ENCODE results near the gene GSPT1.

DNA sequence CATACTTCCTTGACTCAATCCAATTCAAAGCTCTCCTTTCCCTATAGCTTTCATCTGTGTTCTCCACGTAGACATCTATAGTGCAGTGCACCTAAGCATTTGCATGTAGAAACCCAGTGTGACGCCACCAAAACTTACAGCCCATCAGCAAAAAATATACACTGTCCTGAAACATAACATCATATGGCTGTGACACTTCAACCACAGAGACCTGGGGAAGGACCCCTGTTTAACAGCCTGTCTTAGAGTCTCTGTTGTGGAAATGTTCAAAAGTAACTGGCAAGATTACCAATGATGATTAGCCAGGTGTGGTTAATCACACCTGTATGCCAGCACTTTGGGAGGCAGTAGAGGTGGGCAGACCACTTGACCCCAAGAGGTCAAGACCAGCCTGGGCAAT lies 22.2 kb downstream of the GSPT1 start:
- TF ChIP-seq, protein P1, sequence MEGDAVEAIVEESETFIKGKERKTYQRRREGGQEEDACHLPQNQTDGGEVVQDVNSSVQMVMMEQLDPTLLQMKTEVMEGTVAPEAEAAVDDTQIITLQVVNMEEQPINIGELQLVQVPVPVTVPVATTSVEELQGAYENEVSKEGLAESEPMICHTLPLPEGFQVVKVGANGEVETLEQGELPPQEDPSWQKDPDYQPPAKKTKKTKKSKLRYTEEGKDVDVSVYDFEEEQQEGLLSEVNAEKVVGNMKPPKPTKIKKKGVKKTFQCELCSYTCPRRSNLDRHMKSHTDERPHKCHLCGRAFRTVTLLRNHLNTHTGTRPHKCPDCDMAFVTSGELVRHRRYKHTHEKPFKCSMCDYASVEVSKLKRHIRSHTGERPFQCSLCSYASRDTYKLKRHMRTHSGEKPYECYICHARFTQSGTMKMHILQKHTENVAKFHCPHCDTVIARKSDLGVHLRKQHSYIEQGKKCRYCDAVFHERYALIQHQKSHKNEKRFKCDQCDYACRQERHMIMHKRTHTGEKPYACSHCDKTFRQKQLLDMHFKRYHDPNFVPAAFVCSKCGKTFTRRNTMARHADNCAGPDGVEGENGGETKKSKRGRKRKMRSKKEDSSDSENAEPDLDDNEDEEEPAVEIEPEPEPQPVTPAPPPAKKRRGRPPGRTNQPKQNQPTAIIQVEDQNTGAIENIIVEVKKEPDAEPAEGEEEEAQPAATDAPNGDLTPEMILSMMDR (IDR thresholded peaks at IDR 0.05; ENCODE audit: low read depth, low read length): no peak
- TF ChIP-seq EZH2phosphoT487 (IDR thresholded peaks at IDR 0.05; ENCODE audit: low read depth): no peak
